ENCODE data around the gene SORCS2.

- TF ChIP-seq CTCF (IDR thresholded peaks at IDR 0.05 in 4 of 5, conservative IDR thresholded peaks at IDR 0.05 in 1 of 5) (no peak), POLR2A (IDR thresholded peaks at IDR 0.05) (no peak)
These were observed 282.9 kb downstream of the SORCS2 start for GRCh38 chr4:7475207-7475606.

Data from gastrocnemius medialis (tissue), 4 donors.